HEK293 (cell line): ENCODE results near the gene EMILIN1.
"Not testable (repeated sequence)": the region's sequence is repeated elsewhere in the genome, so short reads cannot be mapped to it uniquely, and the experiment has no call there.

ENCODE experiments used
- CTCF ChIA-PET: fragments of 350-600 bp; formaldehyde crosslinking; extraction: SDS; loops from one replicate; lab custom pipeline; 2021; ENCODE audit warnings: antibody characterized with exemption; lab: Yijun Ruan, JAX
- POLR2A ChIA-PET: fragments of 300-600 bp; formaldehyde crosslinking; extraction: SDS; loops from one replicate; lab custom pipeline; 2020; ENCODE audit warnings: antibody characterized with exemption, inconsistent platforms; lab: Yijun Ruan, JAX
- H3K27ac ChIP-seq: fragments of 200-500 bp; sonication (Bioruptor generic); 2 replicates; pipeline ENCODE4 v1.5.1; 2014; ENCODE audit warnings: low read depth, low read length, control low read depth, inconsistent platforms; ENCODE audit errors: extremely low read depth
- H3K36me3 ChIP-seq, 2 experiments: fragments of 200-500 bp in 1 of 2; sonication (Bioruptor generic) in 1 of 2; 1 replicate in 1 of 2; 2 replicates in 1 of 2; pipeline ENCODE4 v1.5.1; 2014 to 2017; ENCODE audit warnings: inconsistent platforms in 2 of 2, low read length in 2 of 2; ENCODE audit not compliant: control insufficient read depth in 2 of 2, insufficient read depth in 1 of 2
- H3K4me1 ChIP-seq: fragments of 200-500 bp; sonication (Bioruptor generic); 2 replicates; pipeline ENCODE4 v1.5.1; 2014; ENCODE audit warnings: mild to moderate bottlenecking, low read length, inconsistent platforms; ENCODE audit not compliant: control insufficient read depth, insufficient read depth
- H3K4me3 ChIP-seq: 2 replicates; pipeline ENCODE4 v1.5.1; 2011; ENCODE audit warnings: low read depth, mild to moderate bottlenecking, control low read depth, low read length, moderate library complexity
- H3K9me3 ChIP-seq: fragments of 200-500 bp; sonication (Bioruptor generic); 2 replicates; pipeline ENCODE4 v1.5.1; 2014; ENCODE audit warnings: low read depth, low read length, inconsistent platforms; ENCODE audit not compliant: control insufficient read depth, insufficient read depth
- GLIS1 ChIP-seq: fragments of 450-650 bp; formaldehyde crosslinking; IDR thresholded peaks from 2 replicates; pipeline ENCODE4 v1.5.1; 2016; ENCODE audit warnings: missing biosample characterization, missing genetic modification characterization
- HOXA7 ChIP-seq: sonication (generic); formaldehyde crosslinking; IDR thresholded peaks from 2 replicates; pipeline ENCODE4 v1.8.1; 2022; ENCODE audit warnings: missing genetic modification reagents, borderline replicate concordance
- HOXC10 ChIP-seq: sonication (generic); formaldehyde crosslinking; IDR thresholded peaks from 2 replicates; pipeline ENCODE4 v1.8.1; 2023; ENCODE audit warnings: mild to moderate bottlenecking, missing genetic modification reagents
- HOXD13 ChIP-seq: sonication (generic); formaldehyde crosslinking; IDR thresholded peaks from 2 replicates; pipeline ENCODE4 v1.8.0; 2022; ENCODE audit warnings: missing genetic modification reagents, borderline replicate concordance
- PBX3 ChIP-seq: sonication (generic); formaldehyde crosslinking; IDR thresholded peaks from 2 replicates; pipeline ENCODE4 v1.8.1; 2022; ENCODE audit warnings: mild to moderate bottlenecking, moderate library complexity, missing genetic modification reagents
- PRDM1 ChIP-seq: fragments of 450-650 bp; formaldehyde crosslinking; IDR thresholded peaks from 2 replicates; pipeline ENCODE4; 2016; ENCODE audit warnings: missing biosample characterization, missing genetic modification characterization
- SCRT2 ChIP-seq: fragments of 450-650 bp; formaldehyde crosslinking; IDR thresholded peaks from 2 replicates; pipeline ENCODE4 v1.5.1; 2016; ENCODE audit warnings: missing biosample characterization, missing genetic modification characterization
- SP7 ChIP-seq: fragments of 450-650 bp; formaldehyde crosslinking; IDR thresholded peaks from 2 replicates; pipeline ENCODE4 v1.5.1; 2016; ENCODE audit warnings: missing biosample characterization, missing genetic modification characterization
- ZBTB8A ChIP-seq: fragments of 450-650 bp; formaldehyde crosslinking; IDR thresholded peaks from 2 replicates; pipeline ENCODE4 v1.5.1; 2016; ENCODE audit warnings: missing biosample characterization, missing genetic modification characterization
- ZNF140 ChIP-seq: fragments of 450-650 bp; formaldehyde crosslinking; IDR thresholded peaks from 2 replicates; pipeline ENCODE4 v1.5.1; 2016; ENCODE audit warnings: missing biosample characterization, missing genetic modification characterization
- ZNF2 ChIP-seq: fragments of 450-650 bp; formaldehyde crosslinking; IDR thresholded peaks from 2 replicates; pipeline ENCODE4 v1.5.1; 2016; ENCODE audit warnings: missing biosample characterization, missing genetic modification characterization
- ZNF214 ChIP-seq: fragments of 450-650 bp; formaldehyde crosslinking; IDR thresholded peaks from 2 replicates; pipeline ENCODE4 v1.5.1; 2017; ENCODE audit warnings: missing biosample characterization, mild to moderate bottlenecking, missing genetic modification characterization, borderline replicate concordance
- ZNF335 ChIP-seq: fragments of 450-650 bp; formaldehyde crosslinking; conservative IDR thresholded peaks from 2 replicates; pipeline ENCODE4 v1.5.1; 2016; ENCODE audit warnings: missing biosample characterization, missing genetic modification characterization
- ZNF341 ChIP-seq: fragments of 450-650 bp; formaldehyde crosslinking; IDR thresholded peaks from 2 replicates; pipeline ENCODE4; 2016; ENCODE audit warnings: low read depth, missing biosample characterization, missing genetic modification characterization
- ZNF596 ChIP-seq: fragments of 450-650 bp; IDR thresholded peaks from 2 replicates; pipeline ENCODE4 v1.5.0; 2018; ENCODE audit warnings: missing biosample characterization, mild to moderate bottlenecking, missing genetic modification characterization, moderate library complexity
- ZNF629 ChIP-seq: fragments of 450-650 bp; formaldehyde crosslinking; IDR thresholded peaks from 2 replicates; pipeline ENCODE4 v1.5.1; 2017; ENCODE audit warnings: missing biosample characterization, missing genetic modification characterization
- ZNF677 ChIP-seq: fragments of 450-650 bp; IDR thresholded peaks from 2 replicates; pipeline ENCODE4 v1.5.0; 2018; ENCODE audit warnings: missing biosample characterization, mild to moderate bottlenecking, missing genetic modification characterization, moderate library complexity
- TF ChIP-seq, protein P1 (sequence below): fragments of 450-650 bp; formaldehyde crosslinking; IDR thresholded peaks from 2 replicates; pipeline ENCODE4 v1.5.1; 2016; ENCODE audit warnings: missing biosample characterization, missing genetic modification characterization
- TF ChIP-seq, protein P2 (sequence below): fragments of 450-650 bp; formaldehyde crosslinking; IDR thresholded peaks from 2 replicates; pipeline ENCODE4 v1.5.1; 2017; ENCODE audit warnings: missing biosample characterization, missing genetic modification characterization
- TF ChIP-seq, protein P3 (sequence below): fragments of 450-650 bp; formaldehyde crosslinking; IDR thresholded peaks from 2 replicates; pipeline ENCODE4 v1.5.1; 2016; ENCODE audit warnings: missing biosample characterization, missing genetic modification characterization
- TF ChIP-seq, protein P4 (sequence below): fragments of 450-650 bp; formaldehyde crosslinking; IDR thresholded peaks from 2 replicates; pipeline ENCODE4 v1.5.1; 2017; ENCODE audit warnings: missing biosample characterization, missing genetic modification characterization

The EMILIN1 gene

GRCh38 chr2:27118525-27119329, 40.3 kb downstream of the EMILIN1 start, which contains the start of gene CGREF1 (continued):
- TF ChIP-seq SP7 (tag by site-specific recombination) (no peak), ZNF214 (tag by site-specific recombination) (no peak), PBX3 (CRISPR knock-in tag) (no peak), ZBTB8A (tag by site-specific recombination) (0 out of 2 replicates have a peak, but pooled peaks have one; percentile 20), HOXD13 (CRISPR knock-in tag) (no peak), GLIS1 (tag by site-specific recombination) (peak; percentile 67; the same call in 1 of the 2 replicates), ZNF629 (no peak), PRDM1 (tag by site-specific recombination) (no peak), ZNF596 (tag by site-specific recombination) (no peak), ZNF140 (tag by site-specific recombination) (no peak), HOXC10 (no peak), ZNF677 (tag by site-specific recombination) (no peak), SCRT2 (tag by site-specific recombination) (no peak)
- TF ChIP-seq, protein P1, sequence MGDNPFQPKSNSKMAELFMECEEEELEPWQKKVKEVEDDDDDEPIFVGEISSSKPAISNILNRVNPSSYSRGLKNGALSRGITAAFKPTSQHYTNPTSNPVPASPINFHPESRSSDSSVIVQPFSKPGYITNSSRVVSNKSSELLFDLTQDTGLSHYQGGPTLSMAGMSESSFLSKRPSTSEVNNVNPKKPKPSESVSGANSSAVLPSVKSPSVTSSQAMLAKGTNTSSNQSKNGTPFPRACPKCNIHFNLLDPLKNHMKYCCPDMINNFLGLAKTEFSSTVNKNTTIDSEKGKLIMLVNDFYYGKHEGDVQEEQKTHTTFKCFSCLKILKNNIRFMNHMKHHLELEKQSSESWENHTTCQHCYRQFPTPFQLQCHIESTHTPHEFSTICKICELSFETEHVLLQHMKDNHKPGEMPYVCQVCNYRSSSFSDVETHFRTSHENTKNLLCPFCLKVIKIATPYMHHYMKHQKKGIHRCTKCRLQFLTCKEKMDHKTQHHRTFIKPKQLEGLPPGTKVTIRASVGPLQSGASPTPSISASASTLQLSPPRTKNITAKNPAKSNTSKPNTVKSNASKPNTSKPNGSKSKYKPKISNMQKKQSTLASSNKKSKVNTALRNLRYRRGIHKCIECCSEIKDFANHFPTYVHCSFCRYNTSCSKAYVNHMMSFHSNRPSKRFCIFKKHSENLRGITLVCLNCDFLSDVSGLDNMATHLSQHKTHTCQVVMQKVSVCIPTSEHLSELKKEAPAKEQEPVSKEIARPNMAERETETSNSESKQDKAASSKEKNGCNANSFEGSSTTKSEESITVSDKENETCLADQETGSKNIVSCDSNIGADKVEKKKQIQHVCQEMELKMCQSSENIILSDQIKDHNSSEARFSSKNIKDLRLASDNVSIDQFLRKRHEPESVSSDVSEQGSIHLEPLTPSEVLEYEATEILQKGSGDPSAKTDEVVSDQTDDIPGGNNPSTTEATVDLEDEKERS, result no peak

DNA sequence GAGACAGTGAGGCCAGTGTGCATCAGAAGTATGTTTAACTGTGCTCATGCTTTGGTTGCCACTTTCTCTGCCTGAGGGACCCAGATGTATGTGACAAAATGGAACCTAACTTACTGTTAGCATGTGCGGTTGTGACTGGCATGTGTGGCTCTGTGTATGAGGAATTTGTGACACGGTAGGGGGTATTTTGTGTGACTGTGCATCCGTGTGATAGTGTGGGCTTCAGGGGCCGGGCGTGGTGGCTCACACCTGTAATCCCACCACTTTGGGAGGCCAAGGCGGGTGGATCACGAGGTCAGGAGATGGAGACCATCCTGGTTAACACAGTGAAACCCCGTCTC, 40.9 kb downstream of the EMILIN1 start:
- CTCF ChIA-PET, result interaction anchor here (0.6 kb wide), 1 partner anchor 32 kb away, joined by 3 read pairs; no protein-coding TSS in a partner anchor
- POLR2A ChIA-PET, result not testable (repeated sequence)
- peak; percentile 70 for TF ChIP-seq ZNF335 (tag by site-specific recombination)
- TF ChIP-seq, protein P2, sequence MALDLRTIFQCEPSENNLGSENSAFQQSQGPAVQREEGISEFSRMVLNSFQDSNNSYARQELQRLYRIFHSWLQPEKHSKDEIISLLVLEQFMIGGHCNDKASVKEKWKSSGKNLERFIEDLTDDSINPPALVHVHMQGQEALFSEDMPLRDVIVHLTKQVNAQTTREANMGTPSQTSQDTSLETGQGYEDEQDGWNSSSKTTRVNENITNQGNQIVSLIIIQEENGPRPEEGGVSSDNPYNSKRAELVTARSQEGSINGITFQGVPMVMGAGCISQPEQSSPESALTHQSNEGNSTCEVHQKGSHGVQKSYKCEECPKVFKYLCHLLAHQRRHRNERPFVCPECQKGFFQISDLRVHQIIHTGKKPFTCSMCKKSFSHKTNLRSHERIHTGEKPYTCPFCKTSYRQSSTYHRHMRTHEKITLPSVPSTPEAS (tag by site-specific recombination), result peak; percentile 9; the same call in 1 of the 2 replicates
- 0 out of 2 replicates have a peak, but pooled peaks have one; percentile 18 for TF ChIP-seq ZNF2 (tag by site-specific recombination)
- TF ChIP-seq, all 188 proteins: peak for 3; not testable (repeated sequence) for 185

DNA sequence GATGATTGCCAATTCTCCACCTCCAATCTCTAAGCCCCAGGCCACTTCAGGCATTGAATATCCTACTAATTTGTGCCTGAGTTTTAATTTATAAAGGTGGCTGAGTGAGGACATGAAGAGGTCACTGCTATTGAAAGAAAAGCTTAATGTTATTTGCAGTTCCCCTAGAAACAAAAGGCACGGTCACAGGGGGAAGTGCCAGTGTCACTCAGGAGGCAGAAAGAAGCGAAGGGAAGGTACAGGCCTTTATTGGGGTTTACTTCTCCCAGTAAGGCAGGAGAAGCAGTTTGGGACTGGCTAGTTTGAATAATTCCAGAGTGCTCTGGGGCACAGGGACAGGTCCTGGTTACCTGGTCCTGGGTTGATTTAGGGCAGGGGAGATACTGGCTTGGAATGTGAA, 43.5 kb downstream of the EMILIN1 start:
- no peak overlapping the region for H3K4me3 ChIP-seq
- CTCF ChIA-PET, result interaction anchor here (3.3 kb wide), 1 partner anchor 12 kb away, joined by 17 read pairs; the partner anchor contains the start of gene PREB
- H3K4me1 ChIP-seq, result 0 out of 2 replicates have a peak, but pooled peaks cover 3% of the 10 kb centered on the region
- no peaks in the 10 kb centered on the region for H3K9me3 ChIP-seq
- POLR2A ChIA-PET, result no interaction called here
- H3K36me3 ChIP-seq, result no peaks in the 10 kb centered on the region
- H3K27ac ChIP-seq, result no peak overlapping the region
- TF ChIP-seq, protein P3, sequence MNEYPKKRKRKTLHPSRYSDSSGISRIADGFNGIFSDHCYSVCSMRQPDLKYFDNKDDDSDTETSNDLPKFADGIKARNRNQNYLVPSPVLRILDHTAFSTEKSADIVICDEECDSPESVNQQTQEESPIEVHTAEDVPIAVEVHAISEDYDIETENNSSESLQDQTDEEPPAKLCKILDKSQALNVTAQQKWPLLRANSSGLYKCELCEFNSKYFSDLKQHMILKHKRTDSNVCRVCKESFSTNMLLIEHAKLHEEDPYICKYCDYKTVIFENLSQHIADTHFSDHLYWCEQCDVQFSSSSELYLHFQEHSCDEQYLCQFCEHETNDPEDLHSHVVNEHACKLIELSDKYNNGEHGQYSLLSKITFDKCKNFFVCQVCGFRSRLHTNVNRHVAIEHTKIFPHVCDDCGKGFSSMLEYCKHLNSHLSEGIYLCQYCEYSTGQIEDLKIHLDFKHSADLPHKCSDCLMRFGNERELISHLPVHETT, result no peak
- no peak for TF ChIP-seq ZNF341 (tag by site-specific recombination)
- TF ChIP-seq, protein P4, sequence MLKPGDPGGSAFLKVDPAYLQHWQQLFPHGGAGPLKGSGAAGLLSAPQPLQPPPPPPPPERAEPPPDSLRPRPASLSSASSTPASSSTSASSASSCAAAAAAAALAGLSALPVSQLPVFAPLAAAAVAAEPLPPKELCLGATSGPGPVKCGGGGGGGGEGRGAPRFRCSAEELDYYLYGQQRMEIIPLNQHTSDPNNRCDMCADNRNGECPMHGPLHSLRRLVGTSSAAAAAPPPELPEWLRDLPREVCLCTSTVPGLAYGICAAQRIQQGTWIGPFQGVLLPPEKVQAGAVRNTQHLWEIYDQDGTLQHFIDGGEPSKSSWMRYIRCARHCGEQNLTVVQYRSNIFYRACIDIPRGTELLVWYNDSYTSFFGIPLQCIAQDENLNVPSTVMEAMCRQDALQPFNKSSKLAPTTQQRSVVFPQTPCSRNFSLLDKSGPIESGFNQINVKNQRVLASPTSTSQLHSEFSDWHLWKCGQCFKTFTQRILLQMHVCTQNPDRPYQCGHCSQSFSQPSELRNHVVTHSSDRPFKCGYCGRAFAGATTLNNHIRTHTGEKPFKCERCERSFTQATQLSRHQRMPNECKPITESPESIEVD (tag by site-specific recombination), result no peak
- TF ChIP-seq HOXA7 (CRISPR knock-in tag), result no peak

More for the DNA sequence above, 40.9 kb downstream of the EMILIN1 start:
- not testable (repeated sequence) for H3K4me1 ChIP-seq, H3K9me3 ChIP-seq, H3K36me3 ChIP-seq, H3K27ac ChIP-seq, H3K4me3 ChIP-seq
